Hypothalamus (tissue), 51 donors: ENCODE measurements around the gene C6orf163.

Experiments used
- DNase-seq, 51 donors: peaks; one replicate each; lab custom pipeline; 2025; lab: John Stamatoyannopoulos, UW

Gene C6orf163

GRCh38 chr6:87351583-87351982 is 7.0 kb downstream of the C6orf163 start:
- DNase-seq: no peak

DNA sequence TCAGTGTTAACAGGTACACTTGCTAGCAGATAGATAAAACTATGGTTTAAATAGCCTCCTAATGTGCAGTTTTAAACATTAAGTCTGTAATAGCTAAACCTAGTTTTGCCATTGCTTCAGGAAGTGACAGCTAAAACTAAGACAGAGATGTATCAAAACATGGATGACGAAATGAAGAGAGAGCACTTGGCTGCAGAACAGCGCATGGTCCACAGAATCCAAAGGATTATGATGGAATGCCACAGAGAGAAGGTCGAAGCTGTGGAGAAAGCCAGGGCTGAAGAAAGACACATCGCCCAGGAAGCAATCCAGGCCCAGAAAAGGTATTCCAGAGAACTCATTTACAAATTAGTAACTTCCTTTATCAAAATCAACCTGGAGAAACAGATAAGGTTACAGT is 11.6 kb downstream of the C6orf163 start:
- no peak for DNase-seq

GRCh38 chr6:87357479-87358196 is 13.0 kb downstream of the C6orf163 start:
- no peak for DNase-seq

- no peak for DNase-seq
These were observed 20.1 kb downstream of the C6orf163 start for GRCh38 chr6:87364602-87365252.

- no peak for DNase-seq
These were observed 21.6 kb downstream of the C6orf163 start for GRCh38 chr6:87366072-87366827.

GRCh38 chr6:87366899-87367298 is 22.3 kb downstream of the C6orf163 start:
- DNase-seq: no peak

- no peak for DNase-seq
These were observed 28.8 kb downstream of the C6orf163 start for GRCh38 chr6:87373377-87373776.

GRCh38 chr6:87375315-87375714 is 30.7 kb downstream of the C6orf163 start:
- DNase-seq: no peak

DNA sequence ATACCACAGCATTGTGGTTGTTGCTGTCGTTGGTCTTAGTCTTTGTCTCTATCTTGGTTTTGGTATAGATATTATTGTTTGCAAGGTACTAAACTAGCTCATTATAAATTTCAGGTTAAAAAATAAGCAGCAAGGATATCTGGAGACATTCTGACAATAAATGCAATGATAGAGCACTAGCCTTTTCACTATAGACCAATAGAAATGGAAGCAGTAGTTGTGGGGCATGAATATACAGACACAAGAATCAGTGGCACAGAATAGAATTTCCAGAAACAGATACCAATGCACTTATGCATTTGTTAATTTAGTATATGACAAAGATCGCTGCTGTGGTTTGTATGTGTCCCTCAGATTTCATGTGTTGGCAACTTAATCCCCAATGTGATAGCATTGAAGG is 32.0 kb downstream of the C6orf163 start:
- no peak for DNase-seq

- DNase-seq: no peak
These were observed 34.3 kb downstream of the C6orf163 start for GRCh38 chr6:87378947-87379346.

- DNase-seq: no peak
These were observed 38.2 kb downstream of the C6orf163 start for GRCh38 chr6:87382861-87383260.

DNA sequence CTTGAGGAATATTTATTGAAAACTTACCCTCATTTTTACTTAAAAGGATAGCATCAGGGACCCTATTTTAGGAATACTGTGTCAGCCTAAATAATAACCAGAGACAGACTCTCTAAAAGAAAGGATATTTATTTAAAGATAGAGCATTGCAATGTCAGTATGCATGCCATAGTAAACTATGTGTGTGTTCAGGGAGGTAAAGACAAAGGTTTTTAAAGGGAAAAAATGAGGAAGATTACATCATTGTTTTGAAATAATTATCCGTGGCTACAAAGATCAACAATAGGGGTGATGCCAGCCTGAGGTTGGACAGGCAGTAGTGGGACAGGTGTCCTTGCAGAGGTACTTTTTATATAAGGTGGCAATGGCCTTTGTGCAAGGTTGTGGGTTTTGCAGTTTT is 39.4 kb downstream of the C6orf163 start:
- DNase-seq: no peak

- no peak for DNase-seq
These were observed 39.8 kb downstream of the C6orf163 start for GRCh38 chr6:87384449-87384848.

GRCh38 chr6:87391334-87391733 is 46.7 kb downstream of the C6orf163 start:
- DNase-seq: peak in 6 of 51 donors; percentile 1 to 11 (median 7)

DNA sequence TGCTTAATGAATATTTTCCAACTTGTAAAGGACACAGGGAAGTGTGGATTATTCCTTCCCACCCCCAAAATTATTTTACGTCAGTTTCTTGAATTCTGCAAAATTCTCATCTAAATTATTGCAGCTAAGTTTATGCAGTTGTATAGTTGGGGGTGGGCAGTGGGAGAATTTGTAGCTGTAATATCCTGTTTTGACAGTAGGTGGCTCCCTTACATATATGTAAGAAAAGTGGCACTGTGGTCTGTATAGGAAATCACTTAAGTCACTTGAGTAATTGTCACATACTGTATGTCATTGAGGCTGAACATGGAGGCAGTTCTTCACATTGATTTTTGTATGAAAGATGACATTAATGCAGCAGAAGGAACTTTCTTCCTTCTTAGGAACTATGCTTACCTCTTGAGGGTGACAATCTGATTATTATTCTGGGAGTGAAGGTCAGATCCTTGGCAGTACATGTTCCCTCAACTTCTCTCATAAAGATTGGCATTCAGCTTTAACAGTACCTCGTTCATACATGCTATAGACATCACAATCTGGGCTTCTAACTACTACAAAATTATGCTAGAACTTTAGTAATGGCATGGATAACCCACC is 48.5 kb downstream of the C6orf163 start:
- DNase-seq: peak in 7 of 51 donors; percentile 1 to 63 (median 27)

DNA sequence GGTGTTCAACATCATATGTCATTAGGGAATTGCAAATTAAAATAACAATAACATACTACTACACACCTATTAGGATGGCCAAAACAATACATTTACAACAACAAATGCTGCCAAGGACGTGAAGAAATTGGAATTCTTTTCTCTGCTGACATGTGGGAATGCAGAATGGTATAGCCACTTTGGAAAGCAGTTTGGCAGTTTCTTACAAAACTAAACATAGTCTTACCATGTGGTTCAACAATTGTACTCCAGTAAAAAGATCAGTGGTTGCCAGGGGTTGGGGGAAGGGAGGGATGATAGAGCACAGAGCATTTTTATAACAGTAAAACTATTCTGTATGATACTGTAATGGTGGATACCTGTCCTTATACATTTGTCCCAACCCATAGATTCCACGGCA is 50.8 kb downstream of the C6orf163 start:
- DNase-seq: no peak

DNA sequence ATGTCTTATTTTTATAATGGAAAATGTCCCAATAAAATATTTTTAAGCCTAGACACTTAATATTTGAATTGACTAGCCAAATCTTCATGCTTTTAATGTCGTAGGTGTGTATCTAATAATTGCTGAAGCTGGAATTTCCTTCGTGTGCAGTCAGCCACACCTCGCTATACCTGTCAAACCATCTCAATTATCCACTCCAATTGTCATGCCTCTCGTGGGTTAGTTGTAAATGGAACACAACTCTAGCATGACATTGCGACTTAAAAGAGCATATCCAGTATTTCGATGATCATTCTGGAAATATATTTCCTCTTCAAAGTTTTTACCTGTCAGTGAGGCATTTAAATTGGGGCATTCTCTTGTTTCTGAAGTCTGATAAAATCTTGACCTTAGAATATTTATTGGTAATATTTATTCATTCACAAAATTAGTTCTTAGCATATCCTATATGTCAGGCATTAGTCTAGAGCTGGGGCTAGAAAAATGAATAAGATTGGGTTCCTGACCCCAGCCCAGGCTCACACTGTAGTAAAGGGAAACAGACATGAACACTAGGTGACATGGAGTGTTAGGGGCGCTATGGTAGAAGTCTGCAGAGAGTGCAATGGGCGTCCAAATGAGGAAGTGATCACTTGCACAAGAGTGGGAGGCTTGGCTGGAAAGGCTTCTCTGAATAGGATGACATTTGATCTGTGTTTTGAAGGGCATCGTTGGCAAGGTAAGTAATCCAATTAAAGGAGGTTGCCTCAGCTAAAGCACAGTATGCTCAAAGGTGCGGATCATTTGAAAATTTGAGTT is 52.2 kb downstream of the C6orf163 start:
- no peak for DNase-seq

- DNase-seq: no peak
These were observed 53.0 kb downstream of the C6orf163 start for GRCh38 chr6:87397656-87398055.

DNA sequence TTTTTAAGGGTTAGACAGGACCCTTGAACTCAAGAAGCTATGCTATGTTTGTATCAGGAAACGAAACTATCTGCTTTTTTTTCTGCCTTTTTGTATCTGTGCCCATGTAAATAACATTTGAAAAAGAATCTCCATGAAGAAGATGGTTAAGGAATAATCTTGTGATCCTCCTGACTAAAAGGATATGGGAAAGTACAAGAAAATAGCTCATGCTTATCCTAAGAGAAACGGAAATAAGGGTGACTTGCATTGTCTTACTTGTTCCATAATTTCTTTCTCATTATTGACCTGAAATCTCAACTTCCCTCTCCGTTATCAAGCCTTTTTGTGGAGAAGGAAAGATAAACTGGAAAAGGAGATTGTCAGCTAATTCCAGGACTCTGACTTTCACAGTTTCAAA is 57.2 kb downstream of the C6orf163 start:
- DNase-seq: no peak

- DNase-seq: peak in 14 of 51 donors; percentile 16 to 90 (median 46)
These were observed 62.9 kb downstream of the C6orf163 start for GRCh38 chr6:87407561-87407900.
